ENCODE data around the gene WDR3. TPM values are rescaled to one million over a fixed set of nuclear protein-coding genes. Genes with fewer than 3 reads are reported as not detected.

Gene WDR3
- polyA plus RNA-seq, 1 donor from 2014 or later: 20.6 TPM

DNA sequence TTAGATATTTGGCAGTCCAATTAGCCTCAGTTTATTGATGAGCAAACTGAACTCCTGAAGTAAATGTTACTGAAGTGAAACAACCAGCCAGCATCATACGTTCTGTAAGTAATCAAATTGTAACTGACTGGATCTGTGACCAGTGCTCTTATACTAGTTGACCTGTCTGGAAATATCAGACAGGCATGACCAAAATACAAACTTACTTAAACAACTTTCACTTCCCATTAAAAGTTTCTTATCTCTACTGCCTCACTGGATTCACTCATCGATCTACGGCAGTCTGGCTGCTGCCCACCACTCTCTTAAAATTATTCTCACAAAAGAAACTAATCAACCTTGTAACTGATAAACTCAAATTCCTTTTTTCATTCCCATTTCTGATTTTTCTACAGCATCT is 56.4 kb downstream of the WDR3 start:
- H3K9me3 ChIP-seq (ENCODE audit: low read length): no peaks in the 10 kb centered on the region
- no peaks in the 10 kb centered on the region for H3K9me2 ChIP-seq (ENCODE audit: insufficient read depth, low read length)
- H3K9ac ChIP-seq (ENCODE audit: low read length): no peak overlapping the region
- TF ChIP-seq POLR2AphosphoS5 (IDR thresholded peaks at IDR 0.05) (no peak), MXI1 (conservative IDR thresholded peaks at IDR 0.05; ENCODE audit: poor library complexity, severe bottlenecking) (no peak), RAD21 (conservative IDR thresholded peaks at IDR 0.05) (no peak), EP300 (conservative IDR thresholded peaks at IDR 0.05; ENCODE audit: poor library complexity, severe bottlenecking) (no peak), TAF1 (IDR thresholded peaks at IDR 0.05; ENCODE audit: low read depth) (no peak), EZH2 (IDR thresholded peaks at IDR 0.05; ENCODE audit: borderline replicate concordance, insufficient read depth, low read length, poor library complexity, severe bottlenecking) (no peak), SMC3 (conservative IDR thresholded peaks at IDR 0.05; ENCODE audit: poor library complexity) (no peak)
- TF ChIP-seq, protein P1, sequence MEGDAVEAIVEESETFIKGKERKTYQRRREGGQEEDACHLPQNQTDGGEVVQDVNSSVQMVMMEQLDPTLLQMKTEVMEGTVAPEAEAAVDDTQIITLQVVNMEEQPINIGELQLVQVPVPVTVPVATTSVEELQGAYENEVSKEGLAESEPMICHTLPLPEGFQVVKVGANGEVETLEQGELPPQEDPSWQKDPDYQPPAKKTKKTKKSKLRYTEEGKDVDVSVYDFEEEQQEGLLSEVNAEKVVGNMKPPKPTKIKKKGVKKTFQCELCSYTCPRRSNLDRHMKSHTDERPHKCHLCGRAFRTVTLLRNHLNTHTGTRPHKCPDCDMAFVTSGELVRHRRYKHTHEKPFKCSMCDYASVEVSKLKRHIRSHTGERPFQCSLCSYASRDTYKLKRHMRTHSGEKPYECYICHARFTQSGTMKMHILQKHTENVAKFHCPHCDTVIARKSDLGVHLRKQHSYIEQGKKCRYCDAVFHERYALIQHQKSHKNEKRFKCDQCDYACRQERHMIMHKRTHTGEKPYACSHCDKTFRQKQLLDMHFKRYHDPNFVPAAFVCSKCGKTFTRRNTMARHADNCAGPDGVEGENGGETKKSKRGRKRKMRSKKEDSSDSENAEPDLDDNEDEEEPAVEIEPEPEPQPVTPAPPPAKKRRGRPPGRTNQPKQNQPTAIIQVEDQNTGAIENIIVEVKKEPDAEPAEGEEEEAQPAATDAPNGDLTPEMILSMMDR (IDR thresholded peaks at IDR 0.05; ENCODE audit: poor library complexity, severe bottlenecking): no peak
- TF ChIP-seq, protein P2, sequence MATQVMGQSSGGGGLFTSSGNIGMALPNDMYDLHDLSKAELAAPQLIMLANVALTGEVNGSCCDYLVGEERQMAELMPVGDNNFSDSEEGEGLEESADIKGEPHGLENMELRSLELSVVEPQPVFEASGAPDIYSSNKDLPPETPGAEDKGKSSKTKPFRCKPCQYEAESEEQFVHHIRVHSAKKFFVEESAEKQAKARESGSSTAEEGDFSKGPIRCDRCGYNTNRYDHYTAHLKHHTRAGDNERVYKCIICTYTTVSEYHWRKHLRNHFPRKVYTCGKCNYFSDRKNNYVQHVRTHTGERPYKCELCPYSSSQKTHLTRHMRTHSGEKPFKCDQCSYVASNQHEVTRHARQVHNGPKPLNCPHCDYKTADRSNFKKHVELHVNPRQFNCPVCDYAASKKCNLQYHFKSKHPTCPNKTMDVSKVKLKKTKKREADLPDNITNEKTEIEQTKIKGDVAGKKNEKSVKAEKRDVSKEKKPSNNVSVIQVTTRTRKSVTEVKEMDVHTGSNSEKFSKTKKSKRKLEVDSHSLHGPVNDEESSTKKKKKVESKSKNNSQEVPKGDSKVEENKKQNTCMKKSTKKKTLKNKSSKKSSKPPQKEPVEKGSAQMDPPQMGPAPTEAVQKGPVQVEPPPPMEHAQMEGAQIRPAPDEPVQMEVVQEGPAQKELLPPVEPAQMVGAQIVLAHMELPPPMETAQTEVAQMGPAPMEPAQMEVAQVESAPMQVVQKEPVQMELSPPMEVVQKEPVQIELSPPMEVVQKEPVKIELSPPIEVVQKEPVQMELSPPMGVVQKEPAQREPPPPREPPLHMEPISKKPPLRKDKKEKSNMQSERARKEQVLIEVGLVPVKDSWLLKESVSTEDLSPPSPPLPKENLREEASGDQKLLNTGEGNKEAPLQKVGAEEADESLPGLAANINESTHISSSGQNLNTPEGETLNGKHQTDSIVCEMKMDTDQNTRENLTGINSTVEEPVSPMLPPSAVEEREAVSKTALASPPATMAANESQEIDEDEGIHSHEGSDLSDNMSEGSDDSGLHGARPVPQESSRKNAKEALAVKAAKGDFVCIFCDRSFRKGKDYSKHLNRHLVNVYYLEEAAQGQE (IDR thresholded peaks at IDR 0.05; ENCODE audit: borderline replicate concordance): no peak
- H3K27me3 ChIP-seq (ENCODE audit: insufficient read depth, low read depth, low read length): no peaks in the 10 kb centered on the region
- H3K27ac ChIP-seq (ENCODE audit: low read length): no peak overlapping the region
- no peak overlapping the region for H2AFZ ChIP-seq (ENCODE audit: low read depth, low read length)
- H3K79me2 ChIP-seq (replicated peaks; ENCODE audit: insufficient read depth, low read length): no peaks in the 10 kb centered on the region
- H3K4me3 ChIP-seq (ENCODE audit: low read length): no peak overlapping the region
- H3F3A ChIP-seq (ENCODE audit: insufficient read depth, low read length, poor library complexity, severe bottlenecking): no peaks in the 10 kb centered on the region
- no peak overlapping the region for H3K4me2 ChIP-seq (ENCODE audit: low read length)
- no peaks in the 10 kb centered on the region for H4K20me1 ChIP-seq (ENCODE audit: insufficient read depth)
- no peaks in the 10 kb centered on the region for H3K36me3 ChIP-seq (ENCODE audit: insufficient read depth, low read length)

DNA sequence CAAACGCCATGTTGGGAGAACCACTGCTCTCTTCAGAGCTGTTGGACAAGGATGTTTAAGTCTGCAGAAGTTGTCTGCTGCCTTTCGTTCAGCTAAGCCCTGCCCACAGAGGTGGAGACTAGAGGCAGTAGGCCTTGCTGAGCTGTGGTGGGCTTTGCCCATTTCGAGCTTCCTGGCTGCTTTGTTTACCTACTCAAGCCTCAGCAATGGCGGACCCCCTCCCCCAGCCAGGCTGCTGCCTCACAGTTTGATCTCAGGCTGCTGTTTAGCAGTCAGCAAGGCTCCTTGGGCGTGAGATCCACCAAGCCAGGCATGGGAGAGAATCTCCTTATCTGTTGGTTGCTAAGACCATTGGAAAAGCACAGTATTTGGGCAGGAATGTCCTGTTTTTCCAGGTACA is 74.8 kb downstream of the WDR3 start:
- H4K20me1 ChIP-seq (ENCODE audit: insufficient read depth): no peaks in the 10 kb centered on the region
- H3K4me3 ChIP-seq (ENCODE audit: low read length): no peak overlapping the region
- no peaks in the 10 kb centered on the region for H3K27me3 ChIP-seq (ENCODE audit: insufficient read depth, low read depth, low read length)
- H3K36me3 ChIP-seq (ENCODE audit: insufficient read depth, low read length): no peaks in the 10 kb centered on the region
- no peak overlapping the region for H3K27ac ChIP-seq (ENCODE audit: low read length)
- H2AFZ ChIP-seq (ENCODE audit: low read depth, low read length): no peak overlapping the region
- H3K9me3 ChIP-seq (ENCODE audit: low read length): no peaks in the 10 kb centered on the region
- no peaks in the 10 kb centered on the region for H3F3A ChIP-seq (ENCODE audit: insufficient read depth, low read length, poor library complexity, severe bottlenecking)
- H3K79me2 ChIP-seq (replicated peaks; ENCODE audit: insufficient read depth, low read length): no peaks in the 10 kb centered on the region
- no peak overlapping the region for H3K9ac ChIP-seq (ENCODE audit: low read length)
- TF ChIP-seq, protein P1 (IDR thresholded peaks at IDR 0.05; ENCODE audit: poor library complexity, severe bottlenecking): no peak
- TF ChIP-seq, protein P2 (IDR thresholded peaks at IDR 0.05; ENCODE audit: borderline replicate concordance): no peak
- TF ChIP-seq EZH2 (IDR thresholded peaks at IDR 0.05; ENCODE audit: borderline replicate concordance, insufficient read depth, low read length, poor library complexity, severe bottlenecking) (no peak), SMC3 (conservative IDR thresholded peaks at IDR 0.05; ENCODE audit: poor library complexity) (no peak), EP300 (conservative IDR thresholded peaks at IDR 0.05; ENCODE audit: poor library complexity, severe bottlenecking) (no peak), MXI1 (conservative IDR thresholded peaks at IDR 0.05; ENCODE audit: poor library complexity, severe bottlenecking) (no peak), POLR2AphosphoS5 (IDR thresholded peaks at IDR 0.05) (no peak), TAF1 (IDR thresholded peaks at IDR 0.05; ENCODE audit: low read depth) (no peak), RAD21 (conservative IDR thresholded peaks at IDR 0.05) (no peak)
- no peaks in the 10 kb centered on the region for H3K9me2 ChIP-seq (ENCODE audit: insufficient read depth, low read length)
- H3K4me2 ChIP-seq (ENCODE audit: low read length): no peak overlapping the region

Data from neural cell (in vitro differentiated cells).